Smooth muscle cell (in vitro differentiated cells): ENCODE measurements around the gene DNAH5. TPM values are rescaled to one million over a fixed set of nuclear protein-coding genes. Genes with fewer than 3 reads are reported as not detected.

ENCODE experiments used
- DNase-seq: peaks from one replicate; lab custom pipeline; 2025; ENCODE audit not compliant: unreplicated experiment; lab: John Stamatoyannopoulos, UW
- H2AFZ ChIP-seq: fragments of 200-600 bp; sonication (generic); 2 replicates; pipeline ENCODE4 v1.6.0; 2016; ENCODE audit warnings: antibody characterized with exemption, low read depth, mild to moderate bottlenecking
- H3F3A ChIP-seq: fragments of 200-600 bp; sonication (generic); 2 replicates; pipeline ENCODE4 v1.6.0; 2017; ENCODE audit warnings: antibody characterized with exemption, low read depth
- H3K27ac ChIP-seq: fragments of 200-600 bp; sonication (generic); 2 replicates; pipeline ENCODE4 v1.5.1; 2016; ENCODE audit warnings: low read depth, mild to moderate bottlenecking
- H3K27me3 ChIP-seq: fragments of 200-600 bp; sonication (generic); 2 replicates; pipeline ENCODE4 v1.6.1; 2016; ENCODE audit warnings: low read depth, mild to moderate bottlenecking
- H3K36me3 ChIP-seq: fragments of 200-600 bp; sonication (generic); 2 replicates; pipeline ENCODE4 v1.5.1; 2016; ENCODE audit warnings: low read depth
- H3K4me1 ChIP-seq: fragments of 200-600 bp; sonication (generic); 2 replicates; pipeline ENCODE4 v1.5.1; 2016; ENCODE audit warnings: low read depth
- H3K4me2 ChIP-seq: fragments of 200-600 bp; sonication (generic); 2 replicates; pipeline ENCODE4 v1.6.0; 2016; ENCODE audit warnings: mild to moderate bottlenecking
- H3K4me3 ChIP-seq: fragments of 200-600 bp; sonication (generic); 2 replicates; pipeline ENCODE4 v1.5.1; 2016; ENCODE audit warnings: mild to moderate bottlenecking
- H3K79me2 ChIP-seq: fragments of 200-600 bp; sonication (generic); 2 replicates; pipeline ENCODE4 v1.6.0; 2016; ENCODE audit warnings: low read depth, mild to moderate bottlenecking
- H3K9ac ChIP-seq: fragments of 200-600 bp; sonication (generic); 2 replicates; pipeline ENCODE4 v1.6.0; 2016; ENCODE audit warnings: low read depth
- H3K9me3 ChIP-seq: fragments of 200-600 bp; sonication (generic); replicated peaks from 2 replicates; pipeline ENCODE4 v1.5.1; 2016; ENCODE audit warnings: low read depth
- H4K20me1 ChIP-seq: fragments of 200-600 bp; sonication (generic); 2 replicates; pipeline ENCODE4 v1.6.0; 2016; ENCODE audit warnings: low read depth
- WGBS: methylation state at CpG from one replicate; pipeline ENCODE4 v1.1.7; 2016; ENCODE audit warnings: low lambda C conversion rate; 5-methylcytosine and 5-hydroxymethylcytosine counted together
- polyA plus RNA-seq: library from polyadenylated mRNA; unstranded; fragments of >200 nt; fragmentation: Nextera tagmentation; extraction: Ambion mirVana; gene quantifications from 2 replicates; pipeline ENCODE4 v1.2.1, GENCODE V29; 2016
- total RNA-seq: library from RNA; depleted of rRNA; stranded (reverse); fragments of >200 nt; gene quantifications from 2 replicates; pipeline ENCODE4 v1.2.3, GENCODE V29; 2014
- TF ChIP-seq, protein P1 (sequence below): fragments of 200-600 bp; sonication (generic); IDR thresholded peaks from 2 replicates; pipeline ENCODE4 v1.5.1; 2017; ENCODE audit warnings: borderline replicate concordance, mild to moderate bottlenecking, antibody characterized with exemption; ENCODE audit not compliant: insufficient read depth, poor library complexity, severe bottlenecking

The DNAH5 gene
- total and polyA plus RNA-seq, 2 experiments from 2014 or later, result 0.04 to 0.33 TPM

DNA sequence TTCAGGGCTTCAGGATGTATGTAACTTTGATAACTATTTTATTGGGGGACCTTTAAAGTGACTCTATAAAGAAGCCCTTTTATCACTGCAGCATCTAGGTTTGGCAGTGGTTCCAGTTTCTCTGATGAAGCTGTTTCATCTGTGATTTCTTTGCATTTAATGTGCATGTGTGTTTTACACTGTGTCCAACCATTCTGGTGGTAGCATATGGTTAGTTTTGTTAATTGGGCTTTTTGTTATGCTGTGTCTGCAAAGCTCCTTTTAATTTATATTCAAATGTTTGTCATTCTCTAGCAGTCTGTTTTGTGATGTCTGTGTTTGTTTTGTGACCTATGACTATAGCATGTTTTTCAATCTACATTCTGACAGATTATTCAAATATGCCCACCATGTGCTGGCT is 294.8 kb downstream of the DNAH5 start:
- H3F3A ChIP-seq, result no peaks in the 10 kb centered on the region
- H4K20me1 ChIP-seq, result no peaks in the 10 kb centered on the region
- H3K4me1 ChIP-seq, result no peaks in the 10 kb centered on the region
- H2AFZ ChIP-seq, result no peak overlapping the region
- H3K4me2 ChIP-seq, result no peak overlapping the region
- H3K9me3 ChIP-seq, result no peaks in the 10 kb centered on the region
- TF ChIP-seq, protein P1, sequence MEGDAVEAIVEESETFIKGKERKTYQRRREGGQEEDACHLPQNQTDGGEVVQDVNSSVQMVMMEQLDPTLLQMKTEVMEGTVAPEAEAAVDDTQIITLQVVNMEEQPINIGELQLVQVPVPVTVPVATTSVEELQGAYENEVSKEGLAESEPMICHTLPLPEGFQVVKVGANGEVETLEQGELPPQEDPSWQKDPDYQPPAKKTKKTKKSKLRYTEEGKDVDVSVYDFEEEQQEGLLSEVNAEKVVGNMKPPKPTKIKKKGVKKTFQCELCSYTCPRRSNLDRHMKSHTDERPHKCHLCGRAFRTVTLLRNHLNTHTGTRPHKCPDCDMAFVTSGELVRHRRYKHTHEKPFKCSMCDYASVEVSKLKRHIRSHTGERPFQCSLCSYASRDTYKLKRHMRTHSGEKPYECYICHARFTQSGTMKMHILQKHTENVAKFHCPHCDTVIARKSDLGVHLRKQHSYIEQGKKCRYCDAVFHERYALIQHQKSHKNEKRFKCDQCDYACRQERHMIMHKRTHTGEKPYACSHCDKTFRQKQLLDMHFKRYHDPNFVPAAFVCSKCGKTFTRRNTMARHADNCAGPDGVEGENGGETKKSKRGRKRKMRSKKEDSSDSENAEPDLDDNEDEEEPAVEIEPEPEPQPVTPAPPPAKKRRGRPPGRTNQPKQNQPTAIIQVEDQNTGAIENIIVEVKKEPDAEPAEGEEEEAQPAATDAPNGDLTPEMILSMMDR, result no peak
- DNase-seq, result no peak
- no peak overlapping the region for H3K9ac ChIP-seq
- no peak overlapping the region for H3K4me3 ChIP-seq
- no peak overlapping the region for H3K27ac ChIP-seq
- H3K36me3 ChIP-seq, result no peaks in the 10 kb centered on the region
- no peaks in the 10 kb centered on the region for H3K27me3 ChIP-seq
- no peaks in the 10 kb centered on the region for H3K79me2 ChIP-seq

DNA sequence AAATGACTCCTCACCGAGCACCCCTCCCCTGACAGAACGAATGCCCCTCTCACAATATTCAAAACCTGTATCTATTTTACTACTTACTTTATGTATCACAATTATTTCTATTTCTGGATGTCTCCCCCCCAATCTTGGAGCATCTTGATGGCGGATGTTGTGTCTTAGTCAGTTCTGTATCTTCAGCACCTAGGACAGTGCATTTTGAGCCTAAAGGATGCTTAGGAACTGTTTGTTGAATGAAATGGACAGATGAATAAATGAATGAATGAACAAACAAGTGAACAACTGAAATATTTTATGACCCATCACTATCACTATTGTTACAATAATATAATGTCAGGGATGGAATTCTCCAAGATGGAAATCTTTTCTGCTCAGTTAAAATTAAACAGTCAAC is 295.7 kb downstream of the DNAH5 start:
- H3F3A ChIP-seq, result no peaks in the 10 kb centered on the region
- WGBS, result 87% methylated on average over 3 of the region's 3 CpGs
- no peaks in the 10 kb centered on the region for H3K79me2 ChIP-seq
- no peak overlapping the region for H3K27ac ChIP-seq
- no peak overlapping the region for H3K4me3 ChIP-seq
- H2AFZ ChIP-seq, result no peak overlapping the region
- H3K9ac ChIP-seq, result no peak overlapping the region
- no peaks in the 10 kb centered on the region for H4K20me1 ChIP-seq
- DNase-seq, result no peak
- H3K4me1 ChIP-seq, result no peaks in the 10 kb centered on the region
- no peak overlapping the region for H3K4me2 ChIP-seq
- no peaks in the 10 kb centered on the region for H3K36me3 ChIP-seq
- H3K27me3 ChIP-seq, result no peaks in the 10 kb centered on the region
- no peaks in the 10 kb centered on the region for H3K9me3 ChIP-seq
- TF ChIP-seq, protein P1, result no peak

DNA sequence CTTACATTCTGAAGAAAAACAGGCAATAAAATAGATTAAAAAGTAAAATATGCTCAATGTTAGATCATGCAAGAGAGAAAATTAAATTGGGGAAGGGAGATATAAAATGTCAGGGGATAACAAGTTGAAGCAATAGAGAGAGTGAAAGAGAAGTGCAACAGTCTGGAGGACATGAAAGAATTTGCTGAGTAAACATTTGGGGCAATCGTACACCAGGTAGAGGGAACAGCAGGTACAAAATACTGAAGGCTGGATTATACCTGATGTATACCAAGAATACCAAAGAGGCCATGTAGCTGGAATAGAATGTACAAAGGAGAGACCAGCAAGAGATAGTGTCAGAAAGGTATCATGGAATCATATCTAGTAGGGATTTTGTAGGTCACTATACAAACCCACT is 300.8 kb downstream of the DNAH5 start:
- Histone ChIP-seq H2AFZ (no peak overlapping the region), H3K4me1 (no peaks in the 10 kb centered on the region), H3F3A (no peaks in the 10 kb centered on the region), H3K4me3 (no peak overlapping the region), H3K27me3 (no peaks in the 10 kb centered on the region), H3K9me3 (no peaks in the 10 kb centered on the region), H4K20me1 (no peaks in the 10 kb centered on the region), H3K79me2 (no peaks in the 10 kb centered on the region), H3K9ac (no peak overlapping the region), H3K36me3 (no peaks in the 10 kb centered on the region), H3K4me2 (no peak overlapping the region), H3K27ac (no peak overlapping the region)
- TF ChIP-seq, protein P1, result no peak
- WGBS, result 90% methylated on average over 1 of the region's 1 CpG
- no peak for DNase-seq

DNA sequence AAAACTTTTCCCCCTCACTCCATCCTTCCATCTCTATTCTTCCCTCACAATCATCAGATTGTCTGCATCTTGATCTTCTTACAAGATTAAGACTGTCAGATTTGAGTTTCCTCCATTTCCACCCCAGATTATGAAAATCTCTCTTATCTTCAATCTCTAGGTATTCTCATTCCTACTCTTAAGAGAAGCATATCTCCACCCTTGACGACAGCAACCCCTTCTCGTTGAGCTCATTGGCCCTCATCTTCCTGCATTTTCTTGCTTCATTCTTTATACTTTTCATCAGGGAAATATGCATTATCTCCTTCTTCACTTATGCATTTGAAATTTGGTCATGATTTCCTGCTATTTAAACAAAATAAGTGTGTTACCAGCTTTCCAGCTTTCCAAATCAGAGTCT is 301.3 kb downstream of the DNAH5 start:
- no peaks in the 10 kb centered on the region for H3F3A ChIP-seq
- H3K4me1 ChIP-seq, result no peaks in the 10 kb centered on the region
- TF ChIP-seq, protein P1, result no peak
- no peak overlapping the region for H3K9ac ChIP-seq
- H3K4me3 ChIP-seq, result no peak overlapping the region
- 89% methylated on average over 2 of the region's 2 CpGs for WGBS
- no peak for DNase-seq
- no peak overlapping the region for H2AFZ ChIP-seq
- H3K9me3 ChIP-seq, result no peaks in the 10 kb centered on the region
- H3K27ac ChIP-seq, result no peak overlapping the region
- no peaks in the 10 kb centered on the region for H3K79me2 ChIP-seq
- no peaks in the 10 kb centered on the region for H3K27me3 ChIP-seq
- no peaks in the 10 kb centered on the region for H4K20me1 ChIP-seq
- H3K36me3 ChIP-seq, result no peaks in the 10 kb centered on the region
- H3K4me2 ChIP-seq, result no peak overlapping the region
